GM10847 (cell line): ENCODE data around the gene MED8.

Experiments
- POLR2A ChIP-seq: IDR thresholded peaks from 2 replicates; pipeline ENCODE4 v1.6.1; 2011; ENCODE audit not compliant: insufficient read length; ENCODE audit errors: extremely low read depth

The MED8 gene

DNA sequence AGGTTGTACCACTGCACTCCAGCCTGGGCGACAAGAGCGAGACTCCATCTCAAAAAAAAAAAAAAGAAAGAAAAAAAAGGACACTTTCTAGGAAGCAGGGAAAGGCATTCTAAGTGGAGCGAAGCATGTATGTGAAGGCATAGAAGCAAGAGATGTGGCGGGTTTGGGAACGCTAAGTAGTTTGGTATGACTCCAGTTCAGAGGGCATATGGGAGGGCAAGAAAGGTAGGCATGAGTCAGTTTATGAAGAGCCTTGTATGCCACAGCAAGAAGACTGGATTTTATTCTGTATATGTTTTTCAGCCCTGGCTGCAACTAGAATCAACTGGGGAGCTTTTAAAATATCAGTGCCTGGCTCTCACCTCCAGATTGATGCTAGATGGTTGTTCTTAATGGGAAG is 17.4 kb downstream of the MED8 start:
- TF ChIP-seq POLR2A: no peak

DNA sequence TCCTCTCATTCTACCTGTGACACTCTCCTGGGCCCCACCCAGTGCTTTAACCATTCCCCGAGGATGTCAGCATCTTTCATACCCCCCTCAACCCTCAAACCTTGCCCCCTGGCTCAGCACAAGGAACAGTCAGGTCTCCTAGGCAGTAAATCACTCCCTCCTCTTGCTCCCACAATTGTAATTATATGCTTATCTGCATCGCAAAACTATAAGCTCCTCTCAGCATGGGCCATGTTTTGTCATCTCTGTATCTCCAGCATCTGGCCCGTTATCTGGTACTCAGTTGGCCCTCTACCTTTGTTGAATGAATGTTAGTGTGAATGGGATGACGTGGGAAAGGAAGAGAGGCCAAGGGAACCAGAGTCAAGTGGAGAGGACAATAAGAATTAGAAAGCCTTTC is 19.0 kb downstream of the MED8 start:
- TF ChIP-seq POLR2A: no peak

DNA sequence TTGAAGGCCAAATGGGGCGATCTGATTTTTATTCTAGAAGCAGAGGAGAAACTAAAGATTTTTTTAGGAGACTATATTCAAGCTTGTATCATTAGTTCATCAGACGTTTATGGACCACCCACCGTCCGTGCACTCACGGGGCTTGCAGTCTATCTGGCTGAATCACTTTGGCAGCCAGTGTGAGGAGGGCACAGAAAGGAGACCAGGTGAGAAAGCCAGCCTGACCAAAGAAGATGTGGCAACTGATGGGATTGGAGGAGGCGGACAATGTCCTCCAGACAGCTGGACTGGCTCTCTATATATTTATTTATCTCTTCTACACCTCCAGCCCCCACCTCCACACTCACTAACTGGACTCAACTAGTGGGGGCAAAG is 21.0 kb downstream of the MED8 start:
- no peak for TF ChIP-seq POLR2A

DNA sequence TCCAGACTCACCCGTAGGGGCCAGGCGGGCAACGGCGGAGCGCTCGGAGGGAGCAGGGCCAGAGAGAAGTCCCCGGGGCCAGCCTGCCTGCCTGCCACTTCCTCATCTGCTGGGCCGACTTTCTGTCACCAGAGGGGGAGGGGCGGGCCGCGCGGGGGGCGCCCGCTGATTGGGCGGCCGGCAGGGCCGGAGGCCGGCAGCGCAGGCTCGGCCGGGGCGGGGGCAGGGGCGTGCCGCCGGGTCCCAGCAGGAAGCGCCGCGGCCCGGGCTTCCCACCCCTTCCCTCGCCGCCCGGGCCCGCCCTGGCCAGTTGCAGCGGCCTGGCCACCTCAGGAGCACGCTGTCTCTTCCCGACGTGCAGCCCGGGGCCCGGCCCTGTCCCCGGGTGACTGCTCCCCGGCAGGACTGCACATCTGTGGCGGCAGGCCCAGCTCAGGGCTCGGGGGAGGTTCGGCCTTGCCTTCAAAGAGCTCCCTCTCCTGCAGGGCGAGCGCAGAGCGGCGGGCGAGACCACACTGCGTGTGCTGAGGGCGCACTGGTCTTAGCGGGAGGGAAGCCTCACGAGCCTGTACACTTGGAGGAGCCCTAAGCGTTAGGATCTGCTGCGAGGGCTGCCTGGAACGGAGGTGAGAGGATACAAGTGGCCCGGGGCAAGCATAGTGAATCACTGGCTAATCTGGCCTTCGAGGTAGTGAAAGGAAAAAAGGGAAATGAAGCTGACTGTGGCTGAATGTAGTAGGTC is 21.5 kb downstream of the MED8 start, which contains the start of gene ELOVL1:
ELOVL1 (minus strand) TSS at position 108 of the 742 bp plus-strand sequence. CDS start 2,402 bp downstream, outside the sequence.
- peak; percentile 90 for TF ChIP-seq POLR2A

DNA sequence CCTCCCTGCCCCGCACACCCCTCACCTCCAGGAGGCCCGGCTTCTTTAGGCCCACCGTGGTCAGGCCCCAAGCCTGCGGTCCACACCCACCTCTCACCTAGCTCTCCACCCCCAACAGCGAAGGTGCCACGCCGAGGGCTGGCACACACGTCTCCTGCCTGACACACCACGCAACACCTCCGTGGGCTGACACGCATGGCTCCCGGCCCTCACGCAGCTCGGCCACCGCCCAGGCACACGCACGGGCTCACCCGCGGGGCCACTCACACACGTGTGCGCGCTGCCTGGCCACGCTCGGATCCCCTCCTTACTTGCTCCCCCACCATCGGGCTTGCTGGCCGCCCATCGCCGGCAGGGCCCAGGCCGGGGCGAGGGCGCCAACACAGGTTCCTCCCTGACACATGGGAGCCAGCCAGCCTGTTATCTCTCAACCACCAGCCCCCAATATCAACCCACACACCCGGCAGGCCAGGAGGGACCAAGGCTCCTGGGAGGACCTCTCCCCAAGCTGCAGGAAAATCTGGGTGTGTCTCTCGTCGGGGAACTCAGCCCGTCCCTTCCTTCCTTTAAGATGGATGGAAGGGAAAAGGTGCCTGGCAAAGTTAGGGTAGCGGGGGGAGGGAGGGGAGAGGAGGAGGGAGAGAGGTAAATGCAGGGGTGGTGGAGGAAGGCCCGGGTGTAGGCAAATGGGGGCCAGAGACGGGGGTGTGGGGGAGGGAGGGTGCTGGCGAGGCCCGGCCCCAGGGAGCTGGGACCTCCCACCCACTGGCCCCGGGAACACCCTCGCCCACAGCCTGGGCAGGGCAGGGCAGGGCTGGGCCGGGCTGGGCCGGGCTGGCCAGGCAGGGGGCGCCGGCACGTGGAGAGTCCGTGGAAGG is 22.3 kb downstream of the MED8 start:
- no peak for TF ChIP-seq POLR2A

DNA sequence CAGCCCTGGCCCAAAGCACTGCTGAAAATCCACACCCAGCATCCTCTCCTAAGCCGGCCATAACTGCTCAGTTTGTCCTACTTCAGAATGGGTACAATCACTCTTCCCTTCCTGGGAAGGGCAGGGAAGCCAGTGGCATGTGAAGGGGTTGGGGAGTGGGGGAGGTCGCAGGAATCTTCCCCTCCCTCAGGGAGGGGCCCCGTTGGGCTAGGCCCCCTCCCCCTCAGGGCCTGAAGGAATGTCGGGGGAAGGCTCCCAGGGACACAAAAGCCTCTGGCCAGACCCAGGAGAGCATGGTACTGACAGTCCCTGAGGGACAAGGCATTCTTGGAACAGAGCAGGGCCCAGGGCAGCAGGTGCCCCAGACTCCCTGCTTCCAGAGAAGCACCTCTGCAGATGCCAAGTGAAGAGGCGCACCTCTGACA is 23.0 kb downstream of the MED8 start:
- TF ChIP-seq POLR2A: no peak

DNA sequence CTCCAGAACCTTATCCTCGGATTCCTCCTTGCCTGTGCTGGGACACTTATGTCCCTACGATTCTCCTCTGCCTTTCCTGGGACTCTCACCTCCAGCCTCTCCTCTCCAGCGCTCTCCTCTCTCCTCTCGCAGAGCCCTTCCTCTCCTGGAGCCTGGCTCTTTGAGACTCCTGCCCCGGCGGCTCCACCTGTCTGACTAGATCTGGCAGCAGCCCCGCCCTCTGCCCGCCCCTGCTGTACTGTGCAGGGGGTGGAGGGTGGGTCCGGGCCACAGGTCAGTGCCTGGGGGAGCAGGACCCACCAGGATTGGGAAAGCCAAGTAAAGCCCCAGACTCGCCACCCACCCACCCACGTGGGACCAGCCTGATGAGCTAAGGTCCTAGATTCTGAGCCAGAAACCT is 23.4 kb downstream of the MED8 start:
- TF ChIP-seq POLR2A: no peak

DNA sequence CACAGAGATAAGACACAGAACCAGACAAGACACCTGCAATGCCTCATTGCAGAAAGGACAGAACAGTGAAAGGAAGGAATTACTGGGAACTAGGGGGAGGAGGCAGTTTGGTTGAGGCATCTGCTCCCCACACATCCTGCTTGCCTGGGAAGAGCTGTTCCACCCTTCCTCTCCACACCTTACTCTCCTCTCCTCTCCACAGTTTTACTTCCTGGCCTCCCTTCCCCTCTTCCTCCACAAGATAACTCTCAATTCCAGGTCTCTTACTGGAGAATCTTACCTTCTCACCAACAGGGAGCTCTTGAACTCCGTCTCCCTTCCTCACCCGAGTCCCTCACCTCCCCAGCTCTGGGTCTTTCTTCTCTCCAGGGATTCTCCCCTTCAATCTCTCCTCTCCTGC is 23.9 kb downstream of the MED8 start:
- TF ChIP-seq POLR2A: no peak

DNA sequence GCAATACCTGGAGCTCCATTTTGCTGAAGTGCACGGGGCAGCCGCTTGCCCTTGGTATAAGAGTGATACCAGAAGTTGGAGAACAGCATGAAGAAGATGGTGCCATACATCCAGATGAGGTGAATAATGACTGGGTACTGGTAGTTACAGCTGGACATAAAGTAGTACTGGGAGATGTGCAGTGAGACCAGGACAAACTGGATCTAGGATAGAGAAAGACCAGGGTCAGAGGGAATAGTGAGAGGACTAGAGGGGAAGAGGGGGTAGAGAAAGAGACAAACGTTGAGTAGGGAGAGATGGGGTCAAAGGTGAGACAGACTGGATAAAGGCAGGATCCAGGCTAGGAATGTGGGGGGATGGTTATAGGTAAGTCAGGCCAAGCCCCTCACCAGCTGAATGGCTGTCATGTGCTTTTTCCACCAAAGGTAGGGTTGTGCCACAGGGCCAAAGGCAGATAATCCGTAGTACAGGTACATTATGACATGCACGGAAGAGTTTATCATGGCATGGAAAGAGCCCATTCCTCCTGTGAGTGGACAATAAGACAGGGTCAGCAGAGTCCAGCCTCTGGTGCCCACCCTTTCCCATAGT is 25.6 kb downstream of the MED8 start:
- no peak for TF ChIP-seq POLR2A

DNA sequence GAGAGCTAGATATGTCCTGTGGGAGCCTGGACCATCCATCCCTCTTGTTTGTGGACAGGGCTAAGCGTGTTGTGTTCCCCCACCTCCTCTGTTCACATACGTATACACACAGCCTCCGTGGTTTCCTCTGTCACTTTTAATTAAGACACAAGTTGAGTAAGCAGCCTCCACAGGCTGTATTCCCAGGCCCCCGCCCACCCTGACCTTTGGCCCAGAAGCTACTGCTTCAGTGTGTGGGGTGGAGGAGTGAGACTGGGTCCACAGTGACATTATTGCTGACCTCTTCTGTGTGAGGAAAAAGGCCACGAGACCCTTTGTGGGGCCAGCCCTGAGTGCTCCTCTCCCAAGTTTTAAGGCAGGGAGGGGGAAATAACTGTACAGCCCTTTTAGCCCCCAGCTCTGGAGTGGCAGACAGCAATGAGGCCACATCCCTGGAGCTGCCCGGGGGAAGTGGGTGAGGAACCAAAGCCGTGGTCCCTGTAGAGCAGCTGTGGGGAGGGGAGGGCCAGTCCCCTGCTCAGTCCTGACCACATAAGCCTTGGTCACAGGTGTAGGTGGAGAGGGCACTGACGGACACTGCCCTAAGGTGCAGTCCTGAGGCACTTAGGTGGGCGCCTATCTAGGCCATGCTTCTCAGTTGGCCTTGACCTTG is 26.2 kb downstream of the MED8 start:
- no peak for TF ChIP-seq POLR2A

DNA sequence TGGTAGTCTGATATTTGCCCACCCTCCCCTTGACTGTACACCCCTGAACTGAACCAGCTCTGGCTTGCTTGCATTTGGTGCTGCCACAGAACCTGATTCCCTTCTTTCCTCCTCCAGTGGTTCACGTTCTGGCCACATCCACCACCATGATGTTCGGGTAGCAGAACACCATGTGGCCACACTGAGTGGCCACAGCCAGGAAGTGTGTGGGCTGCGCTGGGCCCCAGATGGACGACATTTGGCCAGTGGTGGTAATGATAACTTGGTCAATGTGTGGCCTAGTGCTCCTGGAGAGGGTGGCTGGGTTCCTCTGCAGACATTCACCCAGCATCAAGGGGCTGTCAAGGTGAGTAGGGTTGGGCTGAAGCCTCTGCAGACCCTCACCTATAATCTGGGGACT is 29.0 kb downstream of the MED8 start:
- TF ChIP-seq POLR2A: no peak

DNA sequence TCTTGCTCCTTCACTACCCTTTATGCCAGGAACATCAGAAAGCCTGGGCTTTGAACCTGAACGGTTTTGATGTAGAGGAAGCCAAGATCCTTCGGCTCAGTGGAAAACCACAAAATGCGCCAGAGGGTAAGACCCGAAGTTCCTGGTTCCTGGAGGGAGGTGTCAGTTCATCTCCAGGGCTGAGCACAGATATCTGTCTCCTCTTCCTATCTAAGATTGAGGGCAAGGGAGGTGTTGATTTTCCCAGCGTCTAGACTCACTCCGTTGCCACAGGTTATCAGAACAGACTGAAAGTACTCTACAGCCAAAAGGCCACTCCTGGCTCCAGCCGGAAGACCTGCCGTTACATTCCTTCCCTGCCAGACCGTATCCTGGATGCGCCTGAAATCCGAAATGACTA is 29.9 kb downstream of the MED8 start:
- TF ChIP-seq POLR2A: no peak

DNA sequence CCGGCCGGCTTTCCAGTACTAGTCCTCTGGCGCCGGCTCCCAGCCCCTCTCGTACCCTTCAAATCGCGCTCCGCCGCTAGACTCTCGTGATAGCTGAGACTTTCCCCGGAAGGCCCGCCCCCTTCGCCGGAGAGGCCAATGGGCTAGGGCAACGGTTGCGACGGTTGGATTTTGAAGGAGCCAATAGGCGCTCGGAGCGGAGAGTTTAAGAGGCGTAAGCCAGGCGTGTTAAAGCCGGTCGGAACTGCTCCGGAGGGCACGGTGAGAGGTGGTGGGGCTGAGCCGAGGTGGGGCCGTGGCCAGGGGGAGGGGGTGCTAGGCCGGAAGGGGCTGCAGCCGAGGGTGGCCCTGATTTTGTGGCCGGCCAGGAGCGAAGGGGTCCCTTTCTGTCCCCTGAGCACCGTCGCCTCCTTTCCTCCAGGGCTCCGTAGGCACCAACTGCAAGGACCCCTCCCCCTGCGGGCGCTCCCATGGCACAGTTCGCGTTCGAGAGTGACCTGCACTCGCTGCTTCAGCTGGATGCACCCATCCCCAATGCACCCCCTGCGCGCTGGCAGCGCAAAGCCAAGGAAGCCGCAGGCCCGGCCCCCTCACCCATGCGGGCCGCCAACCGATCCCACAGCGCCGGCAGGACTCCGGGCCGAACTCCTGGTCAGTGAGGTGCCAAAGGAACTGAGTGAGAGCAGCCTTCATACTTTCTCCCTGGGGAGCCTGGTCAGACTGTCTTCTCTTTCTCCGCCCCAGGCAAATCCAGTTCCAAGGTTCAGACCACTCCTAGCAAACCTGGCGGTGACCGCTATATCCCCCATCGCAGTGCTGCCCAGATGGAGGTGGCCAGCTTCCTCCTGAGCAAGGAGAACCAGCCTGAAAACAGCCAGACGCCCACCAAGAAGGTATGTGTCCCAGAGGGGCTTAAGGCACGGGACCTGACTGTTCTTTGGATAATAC is 30.6 kb downstream of the MED8 start, which contains the start of gene CDC20:
CDC20 (plus strand) TSS at position 236 of the 948 bp plus-strand sequence; CDS start at position 471, 235 bp downstream.
- peak; percentile 51 for TF ChIP-seq POLR2A

DNA sequence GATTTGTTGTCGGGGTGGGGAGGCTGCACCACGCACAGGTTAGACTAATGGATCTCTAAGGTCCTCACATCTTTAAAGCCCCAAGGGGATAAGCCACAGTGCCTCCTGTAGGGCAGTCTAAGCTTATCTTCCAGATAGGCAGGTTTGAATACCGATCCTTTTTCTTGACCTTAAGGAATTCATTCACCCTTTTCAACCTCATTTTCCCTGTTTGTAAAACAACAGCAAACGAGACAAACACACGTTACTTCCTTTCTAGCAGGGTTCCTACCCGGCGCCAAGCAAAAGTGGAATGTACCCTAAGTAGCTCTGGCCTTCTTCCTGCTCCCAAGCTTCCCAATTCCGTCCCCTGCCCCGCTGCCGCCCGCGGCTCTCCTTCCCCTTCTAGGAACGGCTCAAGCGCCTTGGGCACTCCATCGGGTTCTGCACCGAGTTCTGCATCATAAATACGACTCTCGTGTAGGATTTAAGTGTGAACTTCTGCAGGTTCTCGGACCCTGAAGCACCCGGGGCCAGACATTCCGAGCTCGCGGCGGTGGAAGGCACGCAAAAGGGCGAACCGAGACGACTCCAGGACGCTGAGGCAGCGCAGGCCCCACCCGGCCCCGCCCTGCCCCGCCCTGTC is 31.4 kb downstream of the MED8 start:
- peak; percentile 62 for TF ChIP-seq POLR2A
